ENCODE measurements around the gene PCDHGB1.
"Not testable (repeated sequence)": the region's sequence is repeated elsewhere in the genome, so short reads cannot be mapped to it uniquely, and the experiment has no call there.

GRCh38 chr5:141375444-141376155 lies 25.7 kb downstream of the PCDHGB1 start:
- TF ChIP-seq, protein P1, sequence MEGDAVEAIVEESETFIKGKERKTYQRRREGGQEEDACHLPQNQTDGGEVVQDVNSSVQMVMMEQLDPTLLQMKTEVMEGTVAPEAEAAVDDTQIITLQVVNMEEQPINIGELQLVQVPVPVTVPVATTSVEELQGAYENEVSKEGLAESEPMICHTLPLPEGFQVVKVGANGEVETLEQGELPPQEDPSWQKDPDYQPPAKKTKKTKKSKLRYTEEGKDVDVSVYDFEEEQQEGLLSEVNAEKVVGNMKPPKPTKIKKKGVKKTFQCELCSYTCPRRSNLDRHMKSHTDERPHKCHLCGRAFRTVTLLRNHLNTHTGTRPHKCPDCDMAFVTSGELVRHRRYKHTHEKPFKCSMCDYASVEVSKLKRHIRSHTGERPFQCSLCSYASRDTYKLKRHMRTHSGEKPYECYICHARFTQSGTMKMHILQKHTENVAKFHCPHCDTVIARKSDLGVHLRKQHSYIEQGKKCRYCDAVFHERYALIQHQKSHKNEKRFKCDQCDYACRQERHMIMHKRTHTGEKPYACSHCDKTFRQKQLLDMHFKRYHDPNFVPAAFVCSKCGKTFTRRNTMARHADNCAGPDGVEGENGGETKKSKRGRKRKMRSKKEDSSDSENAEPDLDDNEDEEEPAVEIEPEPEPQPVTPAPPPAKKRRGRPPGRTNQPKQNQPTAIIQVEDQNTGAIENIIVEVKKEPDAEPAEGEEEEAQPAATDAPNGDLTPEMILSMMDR (IDR thresholded peaks at IDR 0.05), result not testable (repeated sequence)
- TF ChIP-seq POLR2A (IDR thresholded peaks at IDR 0.05), result not testable (repeated sequence)

Measured in breast epithelium (tissue), 3 donors.